ENCODE measurements around the gene BBOX1. TPM values are rescaled to one million over a fixed set of nuclear protein-coding genes. Genes with fewer than 3 reads are reported as not detected.

BBOX1 gene
- total and polyA plus RNA-seq, 2 of the 8 experiments (the other 6 are each of a cell fraction or from before 2014, with no cell fraction given), result not detected

- no peak overlapping the region for H3K9ac ChIP-seq (replicated peaks in 1 of 4; ENCODE audit: extremely low read depth in 1 of 4, low read depth in 3 of 4, low read length in 3 of 4)
- H3K14ac ChIP-seq (ENCODE audit: insufficient read length), result no peak overlapping the region
- FAIRE-seq (no peak), DNase-seq (ENCODE audit: low read depth in 1 of 2, low spot score in 2 of 2) (no peak)
- H3K27me3 ChIP-seq (replicated peaks in 1 of 4; ENCODE audit: control insufficient read depth in 3 of 4, extremely low read depth in 1 of 4, insufficient read depth in 3 of 4, low read length in 3 of 4), result no peaks in the 10 kb centered on the region
- H3K4me1 ChIP-seq (replicated peaks in 1 of 4; ENCODE audit: control insufficient read depth in 3 of 4, insufficient read depth in 4 of 4, low read length in 3 of 4), result no peaks in the 10 kb centered on the region; a peak in 1 of 7 replicates
- no peak overlapping the region for H2BK15ac ChIP-seq (ENCODE audit: low read length)
- H2AFZ ChIP-seq (ENCODE audit: low read length), result no peak overlapping the region
- no peak overlapping the region for H2BK20ac ChIP-seq (ENCODE audit: low read length)
- no peaks in the 10 kb centered on the region for H3K79me2 ChIP-seq (ENCODE audit: control insufficient read depth in 1 of 2, insufficient read depth in 2 of 2, low read length in 2 of 2)
- no peak overlapping the region for H2AK5ac ChIP-seq (ENCODE audit: low read depth, low read length)
- no peaks in the 10 kb centered on the region for H3K9me3 ChIP-seq (ENCODE audit: insufficient read depth in 2 of 2, low read depth in 1 of 2, low read length in 1 of 2)
- no peaks in the 10 kb centered on the region for H3K79me1 ChIP-seq (ENCODE audit: low read depth, low read length)
- H4K8ac ChIP-seq (ENCODE audit: extremely low read depth, insufficient read depth, low read length), result no peak overlapping the region
- no peak overlapping the region for H3K4ac ChIP-seq (replicated peaks; ENCODE audit: insufficient read length, low read depth, low read length)
- H4K5ac ChIP-seq (ENCODE audit: insufficient read length, low read depth, low read length), result no peak overlapping the region
- H3K23me2 ChIP-seq (ENCODE audit: low read depth, low read length), result no peaks in the 10 kb centered on the region
- no peaks in the 10 kb centered on the region for H3K36me3 ChIP-seq (ENCODE audit: control insufficient read depth in 2 of 4, insufficient read depth in 4 of 4, low read length in 3 of 4)
- TF ChIP-seq RAD21 (IDR thresholded peaks at IDR 0.05 in 1 of 2, conservative IDR thresholded peaks at IDR 0.05 in 1 of 2; ENCODE audit: low read depth in 2 of 2, low read length in 2 of 2) (no peak), JUN (IDR thresholded peaks at IDR 0.05; ENCODE audit: low read depth, low read length) (no peak), CHD2 (IDR thresholded peaks at IDR 0.05; ENCODE audit: low read length) (no peak)
- no peak overlapping the region for H3K4me3 ChIP-seq (ENCODE audit: extremely low read depth in 1 of 4, insufficient read depth in 2 of 4, low read depth in 3 of 4, low read length in 4 of 4)
- no peak overlapping the region for H2BK12ac ChIP-seq (ENCODE audit: low read depth, low read length)
- no peak overlapping the region for H3K27ac ChIP-seq (ENCODE audit: low read depth, low read length)
- no peak overlapping the region for H4K91ac ChIP-seq (replicated peaks; ENCODE audit: insufficient read length, low read length)
- H2BK120ac ChIP-seq (replicated peaks; ENCODE audit: low read depth, low read length), result no peak overlapping the region
- H3K56ac ChIP-seq (replicated peaks; ENCODE audit: insufficient read length, low read depth, low read length), result no peak overlapping the region
- no peak overlapping the region for H3K4me2 ChIP-seq (ENCODE audit: insufficient read depth in 1 of 2, low read depth in 2 of 2, low read length in 2 of 2)
- no peak overlapping the region for H2BK5ac ChIP-seq (ENCODE audit: low read depth, low read length)
- no peak overlapping the region for H3K18ac ChIP-seq (ENCODE audit: extremely low read depth, low read length)
- no peaks in the 10 kb centered on the region for H4K20me1 ChIP-seq (replicated peaks in 1 of 2; ENCODE audit: control insufficient read depth in 1 of 2, insufficient read depth in 2 of 2, low read length in 2 of 2)
- ChIA-PET CTCF (ENCODE audit: partially characterized antibody) (interaction anchor here (0.6 to 3.9 kb wide), 3 partner anchors 10 to 387 kb away, joined by 3 to 13 read pairs (median 4); no protein-coding TSS in a partner anchor), POLR2A (ENCODE audit: partially characterized antibody) (no interaction called here)
- no peak overlapping the region for H3K23ac ChIP-seq (ENCODE audit: insufficient read length)
Observed at GRCh38 chr11:27148506-27148905, 107.9 kb downstream of the BBOX1 start.

Data from H1 (cell line).